H9 (cell line): ENCODE results near the gene CCNB2. TPM values are rescaled to one million over a fixed set of nuclear protein-coding genes. Genes with fewer than 3 reads are reported as not detected.

ENCODE experiments used
- DNase-seq: peaks from one replicate; pipeline ENCODE4 v3.0.0-alpha.2; 2017
- H2AFZ ChIP-seq: one replicate; pipeline ENCODE4 v1.6.1; 2013; ENCODE audit warnings: mild to moderate bottlenecking, low read length, control low read depth, moderate library complexity
- H2AK5ac ChIP-seq: 2 replicates; pipeline ENCODE4 v1.6.1; 2013; ENCODE audit warnings: low read length, control low read depth, mixed read lengths; ENCODE audit not compliant: insufficient read length
- H2BK120ac ChIP-seq: one replicate; pipeline ENCODE4 v1.6.1; 2013; ENCODE audit warnings: low read depth, mild to moderate bottlenecking, low read length, control low read depth, inconsistent platforms; ENCODE audit not compliant: poor library complexity, severe bottlenecking
- H2BK12ac ChIP-seq: 2 replicates; pipeline ENCODE4 v1.6.1; 2013; ENCODE audit warnings: low read length, control low read depth, mixed read lengths, low read depth; ENCODE audit not compliant: insufficient read length
- H2BK15ac ChIP-seq: 2 replicates; pipeline ENCODE4 v1.6.1; 2013; ENCODE audit warnings: low read depth, low read length, control low read depth
- H2BK20ac ChIP-seq: one replicate; pipeline ENCODE4 v1.6.1; 2013; ENCODE audit warnings: low read depth, mild to moderate bottlenecking, low read length, control low read depth, inconsistent platforms; ENCODE audit not compliant: poor library complexity, severe bottlenecking
- H2BK5ac ChIP-seq: 2 replicates; pipeline ENCODE4 v1.6.1; 2013; ENCODE audit warnings: low read length, control low read depth, mixed read lengths; ENCODE audit not compliant: insufficient read length
- H3K14ac ChIP-seq: 2 replicates; pipeline ENCODE4 v1.6.1; 2013; ENCODE audit warnings: low read length, control low read depth; ENCODE audit not compliant: insufficient read depth
- H3K18ac ChIP-seq: 2 replicates; pipeline ENCODE4 v1.6.1; 2013; ENCODE audit warnings: low read depth, mild to moderate bottlenecking, mixed read lengths, low read length, control low read depth; ENCODE audit not compliant: insufficient read length
- H3K23ac ChIP-seq: 2 replicates; pipeline ENCODE4 v1.6.1; 2013; ENCODE audit warnings: low read length, control low read depth, mixed read lengths, low read depth; ENCODE audit not compliant: insufficient read length
- H3K23me2 ChIP-seq: 2 replicates; pipeline ENCODE4 v1.6.1; 2013; ENCODE audit warnings: low read depth, mild to moderate bottlenecking, mixed read lengths, low read length, control low read depth; ENCODE audit not compliant: insufficient read length, poor library complexity, severe bottlenecking
- H3K27ac ChIP-seq: 2 replicates; pipeline ENCODE4 v1.5.1; 2013; ENCODE audit warnings: low read length, control low read depth, mixed read lengths, low read depth; ENCODE audit not compliant: insufficient read length
- H3K27me3 ChIP-seq: 2 replicates; pipeline ENCODE4 v1.6.1; 2013; ENCODE audit warnings: low read length, control low read depth, inconsistent platforms; ENCODE audit not compliant: insufficient read depth
- H3K4ac ChIP-seq: 2 replicates; pipeline ENCODE4 v1.6.1; 2013; ENCODE audit warnings: low read depth, mild to moderate bottlenecking, control low read depth, inconsistent platforms, low read length, moderate library complexity
- H3K4me1 ChIP-seq: 2 replicates; pipeline ENCODE4 v1.6.1; 2013; ENCODE audit warnings: low read length, control low read depth, inconsistent platforms; ENCODE audit not compliant: insufficient read depth
- H3K4me2 ChIP-seq: 2 replicates; pipeline ENCODE4 v1.6.1; 2013; ENCODE audit warnings: low read length, control low read depth, mixed read lengths; ENCODE audit not compliant: insufficient read length, insufficient read depth
- H3K56ac ChIP-seq: 2 replicates; pipeline ENCODE4 v1.6.1; 2013; ENCODE audit warnings: low read depth, mild to moderate bottlenecking, mixed read lengths, low read length, control low read depth; ENCODE audit not compliant: insufficient read length
- H3K79me1 ChIP-seq: 2 replicates; pipeline ENCODE4 v1.6.1; 2013; ENCODE audit warnings: low read depth, mild to moderate bottlenecking, moderate library complexity, low read length, control low read depth, inconsistent platforms; ENCODE audit not compliant: insufficient read depth, poor library complexity, severe bottlenecking
- H3K79me2 ChIP-seq: 2 replicates; pipeline ENCODE4 v1.6.1; 2013; ENCODE audit warnings: low read length, control low read depth, inconsistent platforms; ENCODE audit not compliant: insufficient read depth
- H3K9ac ChIP-seq: 2 replicates; pipeline ENCODE4 v1.6.1; 2013; ENCODE audit warnings: low read length, control low read depth, mixed read lengths; ENCODE audit not compliant: insufficient read length; ENCODE audit errors: extremely low read depth
- H3K9me3 ChIP-seq: one replicate; pipeline ENCODE4 v1.6.1; 2013; ENCODE audit warnings: low read depth, low read length, inconsistent platforms; ENCODE audit not compliant: control insufficient read depth
- H3T11ph ChIP-seq: one replicate; pipeline ENCODE4 v1.6.1; 2013; ENCODE audit warnings: mild to moderate bottlenecking, low read length, control low read depth, inconsistent platforms
- H4K20me1 ChIP-seq: one replicate; pipeline ENCODE4 v1.6.1; 2013; ENCODE audit not compliant: control insufficient read depth, insufficient read length, insufficient read depth
- H4K5ac ChIP-seq: 2 replicates; pipeline ENCODE4 v1.6.1; 2013; ENCODE audit warnings: low read depth, mild to moderate bottlenecking, mixed read lengths, low read length, control low read depth; ENCODE audit not compliant: insufficient read length
- H4K8ac ChIP-seq: replicated peaks from 2 replicates; pipeline ENCODE4 v1.6.1; 2013; ENCODE audit warnings: low read length, control low read depth, mixed read lengths, low read depth; ENCODE audit not compliant: insufficient read length
- H4K91ac ChIP-seq: 2 replicates; pipeline ENCODE4 v1.6.1; 2013; ENCODE audit warnings: low read depth, mild to moderate bottlenecking, moderate library complexity, mixed read lengths, low read length, control low read depth; ENCODE audit not compliant: insufficient read length
- H3K27ac Mint-ChIP-seq, 3 experiments: 2 replicates in 2 of 3; 3 replicates in 1 of 3; pipeline ENCODE4 v1.8.0; 2020 to 2021; ENCODE audit warnings: mixed read lengths in 3 of 3, mild to moderate bottlenecking in 1 of 3, moderate library complexity in 1 of 3
- H3K27me3 Mint-ChIP-seq: 2 replicates; pipeline ENCODE4 v1.8.0; 2021; ENCODE audit warnings: low read depth, mild to moderate bottlenecking, moderate library complexity, mixed read lengths
- H3K36me3 Mint-ChIP-seq, 3 experiments: 2 replicates in 2 of 3; 3 replicates in 1 of 3; pipeline ENCODE4 v1.8.0; 2020 to 2021; ENCODE audit warnings: low read depth in 3 of 3, mixed read lengths in 3 of 3; ENCODE audit not compliant: insufficient read depth in 1 of 3
- H3K4me1 Mint-ChIP-seq, 2 experiments: 2 replicates each; pipeline ENCODE4 v1.8.0; 2020; ENCODE audit warnings: mixed read lengths in 2 of 2
- H3K4me3 Mint-ChIP-seq, 2 experiments: 2 replicates in 1 of 2; 3 replicates in 1 of 2; pipeline ENCODE4 v1.8.0; 2020 to 2021; ENCODE audit warnings: mild to moderate bottlenecking in 2 of 2, mixed read lengths in 2 of 2, moderate library complexity in 1 of 2
- H3K9me3 Mint-ChIP-seq, 2 experiments: 2 replicates in 1 of 2; 3 replicates in 1 of 2; pipeline ENCODE4 v1.8.0; 2020; ENCODE audit warnings: mild to moderate bottlenecking in 2 of 2, mixed read lengths in 2 of 2, moderate library complexity in 1 of 2
- WGBS: extraction: QIAGEN DNeasy Blood & Tissue Kit; methylation state at CpG from one replicate; pipeline ENCODE4 v1.1.7; 2013; ENCODE audit warnings: missing lambda C conversion rate, low lambda C conversion rate, mixed read lengths; ENCODE audit not compliant: insufficient read length; ENCODE audit errors: extremely low coverage; 5-methylcytosine and 5-hydroxymethylcytosine counted together
- total RNA-seq: library from RNA; stranded (reverse); gene quantifications from 2 replicates; pipeline ENCODE4 v1.2.1, GENCODE V29; 2021
- TF ChIP-seq, protein P1 (sequence below): fragments of 200-600 bp; sonication (generic); conservative IDR thresholded peaks from 3 replicates; pipeline ENCODE4 v1.8.0; 2021; ENCODE audit warnings: antibody characterized with exemption, mild to moderate bottlenecking

The CCNB2 gene
- total RNA-seq, 1 experiment from 2014 or later = 122 TPM

GRCh38 chr15:59154243-59154642, 49.3 kb downstream of the CCNB2 start:
- H3K18ac ChIP-seq = no peak overlapping the region
- H3K14ac ChIP-seq = no peak overlapping the region
- H3K23ac ChIP-seq = no peak overlapping the region
- no peak overlapping the region for H4K8ac ChIP-seq
- DNase-seq = no peak
- H2BK15ac ChIP-seq = no peak overlapping the region
- no peak overlapping the region for H2BK20ac ChIP-seq
- H3K56ac ChIP-seq = no peak overlapping the region
- no peak overlapping the region for H4K5ac ChIP-seq
- no peaks in the 10 kb centered on the region for H3K79me1 ChIP-seq
- H2AK5ac ChIP-seq = no peak overlapping the region
- peaks cover 4% of the 10 kb centered on the region in 2 experiments for H3K4me1 Mint-ChIP-seq
- H3K9me3 Mint-ChIP-seq = no peaks in the 10 kb centered on the region
- peaks cover 14 to 86% (median 82%) of the 10 kb centered on the region in 3 experiments for H3K36me3 Mint-ChIP-seq
- H3K23me2 ChIP-seq = no peaks in the 10 kb centered on the region
- H3K27me3 Mint-ChIP-seq = no peaks in the 10 kb centered on the region
- H3K4me1 ChIP-seq = no peaks in the 10 kb centered on the region
- H4K20me1 ChIP-seq = no peaks in the 10 kb centered on the region
- no peak overlapping the region for H2BK120ac ChIP-seq
- no peaks in the 10 kb centered on the region for H3K27me3 ChIP-seq
- no peak overlapping the region for H4K91ac ChIP-seq
- H3T11ph ChIP-seq = no peak overlapping the region
- no peak overlapping the region for H3K27ac ChIP-seq
- H2BK12ac ChIP-seq = no peak overlapping the region
- no peak overlapping the region for H2BK5ac ChIP-seq
- no peaks in the 10 kb centered on the region for H3K9me3 ChIP-seq
- WGBS = no CpG with 5 or more reads among the region's 8 CpGs
- TF ChIP-seq, protein P1, sequence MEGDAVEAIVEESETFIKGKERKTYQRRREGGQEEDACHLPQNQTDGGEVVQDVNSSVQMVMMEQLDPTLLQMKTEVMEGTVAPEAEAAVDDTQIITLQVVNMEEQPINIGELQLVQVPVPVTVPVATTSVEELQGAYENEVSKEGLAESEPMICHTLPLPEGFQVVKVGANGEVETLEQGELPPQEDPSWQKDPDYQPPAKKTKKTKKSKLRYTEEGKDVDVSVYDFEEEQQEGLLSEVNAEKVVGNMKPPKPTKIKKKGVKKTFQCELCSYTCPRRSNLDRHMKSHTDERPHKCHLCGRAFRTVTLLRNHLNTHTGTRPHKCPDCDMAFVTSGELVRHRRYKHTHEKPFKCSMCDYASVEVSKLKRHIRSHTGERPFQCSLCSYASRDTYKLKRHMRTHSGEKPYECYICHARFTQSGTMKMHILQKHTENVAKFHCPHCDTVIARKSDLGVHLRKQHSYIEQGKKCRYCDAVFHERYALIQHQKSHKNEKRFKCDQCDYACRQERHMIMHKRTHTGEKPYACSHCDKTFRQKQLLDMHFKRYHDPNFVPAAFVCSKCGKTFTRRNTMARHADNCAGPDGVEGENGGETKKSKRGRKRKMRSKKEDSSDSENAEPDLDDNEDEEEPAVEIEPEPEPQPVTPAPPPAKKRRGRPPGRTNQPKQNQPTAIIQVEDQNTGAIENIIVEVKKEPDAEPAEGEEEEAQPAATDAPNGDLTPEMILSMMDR = no peak
- H3K4ac ChIP-seq = no peak overlapping the region
- H3K27ac Mint-ChIP-seq = no peak overlapping the region; a peak in 2 of 7 replicates
- no peak overlapping the region for H3K9ac ChIP-seq
- H3K79me2 ChIP-seq = no peaks in the 10 kb centered on the region
- H3K4me3 Mint-ChIP-seq = no peak overlapping the region
- H2AFZ ChIP-seq = no peak overlapping the region
- H3K4me2 ChIP-seq = no peak overlapping the region
